ENCODE data around the gene LONP2.
"Not testable (repeated sequence)": the region's sequence is repeated elsewhere in the genome, so short reads cannot be mapped to it uniquely, and the experiment has no call there.

Gene LONP2

GRCh38 chr16:48232493-48233040 lies 11.5 kb upstream of the LONP2 start:
- no peak overlapping the region for H3K4me3 ChIP-seq
- no peaks in the 10 kb centered on the region for H3K27me3 ChIP-seq
- H3K36me3 ChIP-seq = no peaks in the 10 kb centered on the region
- no peak for DNase-seq
- no peaks in the 10 kb centered on the region for H3K9me3 ChIP-seq
- H3K27ac ChIP-seq = no peak overlapping the region
- no peak for TF ChIP-seq CTCF (IDR thresholded peaks at IDR 0.05)
- no peaks in the 10 kb centered on the region for H3K4me1 ChIP-seq
- intact Hi-C loops (cut with DNase I; ENCODE audit: low total_unique reads) = loop anchor here (10.0 kb wide), 1 partner anchor 392 kb away; no protein-coding TSS in a partner anchor

DNA sequence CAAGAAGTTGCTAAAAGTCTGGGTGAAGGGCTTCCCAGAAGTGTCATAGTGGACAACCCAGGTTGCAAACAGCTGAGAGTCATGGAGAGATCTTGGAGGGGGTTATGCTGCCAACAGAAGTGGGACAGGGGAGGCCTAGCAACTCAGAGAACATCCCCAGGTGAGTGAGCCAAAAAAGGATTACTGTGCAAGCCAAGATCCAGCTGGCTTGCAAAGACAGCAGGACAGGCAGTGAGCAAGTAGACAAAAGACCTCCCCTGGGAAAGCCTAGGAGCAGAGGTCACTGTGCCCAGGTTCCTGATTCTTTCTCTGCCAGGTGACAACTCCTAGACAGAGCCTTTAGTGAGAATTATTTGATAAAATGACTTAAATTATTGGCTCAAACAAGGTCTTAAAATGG lies 9.5 kb upstream of the LONP2 start:
- intact Hi-C loops (cut with DNase I; ENCODE audit: low total_unique reads) = loop anchor here (10.0 kb wide), 1 partner anchor 390 kb away; no protein-coding TSS in a partner anchor

GRCh38 chr16:48235058-48235555 lies 9.0 kb upstream of the LONP2 start:
- Histone ChIP-seq H3K9me3 (no peaks in the 10 kb centered on the region), H3K36me3 (no peaks in the 10 kb centered on the region), H3K27me3 (no peaks in the 10 kb centered on the region), H3K27ac (no peak overlapping the region), H3K4me1 (no peaks in the 10 kb centered on the region), H3K4me3 (no peak overlapping the region)
- intact Hi-C loops (cut with DNase I; ENCODE audit: low total_unique reads) = loop anchor here (10.0 kb wide), 1 partner anchor 390 kb away; no protein-coding TSS in a partner anchor
- no peak for DNase-seq
- TF ChIP-seq CTCF (IDR thresholded peaks at IDR 0.05) = no peak

More for the DNA sequence above, 9.5 kb upstream of the LONP2 start:
- no peaks in the 10 kb centered on the region for H3K9me3 ChIP-seq
- no peak for TF ChIP-seq CTCF (IDR thresholded peaks at IDR 0.05)
- no peaks in the 10 kb centered on the region for H3K27me3 ChIP-seq
- no peaks in the 10 kb centered on the region for H3K36me3 ChIP-seq
- no peaks in the 10 kb centered on the region for H3K4me1 ChIP-seq
- H3K27ac ChIP-seq = no peak overlapping the region
- no peak for DNase-seq
- H3K4me3 ChIP-seq = no peak overlapping the region

DNA sequence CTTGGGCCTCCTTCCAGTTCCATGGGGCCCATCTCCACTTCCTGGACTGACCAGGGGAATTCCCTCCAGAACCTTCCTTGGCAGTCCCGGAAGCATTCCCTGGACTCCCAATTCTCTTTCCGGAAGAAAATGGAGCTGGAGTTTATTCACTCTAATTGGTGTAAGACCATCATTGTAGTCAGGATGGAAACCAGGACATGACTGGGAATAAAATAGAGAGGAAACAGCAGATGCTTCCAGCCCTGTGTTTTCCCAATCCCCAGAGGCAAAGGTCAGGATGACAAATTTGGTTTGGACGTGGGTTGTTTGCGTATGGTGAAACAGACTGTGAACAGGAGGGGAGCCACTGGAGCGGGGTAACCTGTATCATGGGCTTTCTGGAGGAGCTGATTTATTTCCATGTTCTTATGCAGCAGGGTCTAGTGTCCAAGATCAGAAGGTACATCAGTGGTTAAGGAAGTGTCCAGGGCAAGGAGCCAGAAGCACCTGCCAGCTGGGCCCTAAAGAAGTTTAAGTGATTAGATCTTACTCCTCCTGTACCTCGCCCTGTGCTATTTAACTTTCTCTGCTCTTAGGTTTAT lies 8.5 kb upstream of the LONP2 start:
- no peak overlapping the region for H3K27ac ChIP-seq
- no peak for TF ChIP-seq CTCF (IDR thresholded peaks at IDR 0.05)
- intact Hi-C loops (cut with DNase I; ENCODE audit: low total_unique reads) = loop anchor here (10.0 kb wide), 1 partner anchor 389 kb away; no protein-coding TSS in a partner anchor

DNA sequence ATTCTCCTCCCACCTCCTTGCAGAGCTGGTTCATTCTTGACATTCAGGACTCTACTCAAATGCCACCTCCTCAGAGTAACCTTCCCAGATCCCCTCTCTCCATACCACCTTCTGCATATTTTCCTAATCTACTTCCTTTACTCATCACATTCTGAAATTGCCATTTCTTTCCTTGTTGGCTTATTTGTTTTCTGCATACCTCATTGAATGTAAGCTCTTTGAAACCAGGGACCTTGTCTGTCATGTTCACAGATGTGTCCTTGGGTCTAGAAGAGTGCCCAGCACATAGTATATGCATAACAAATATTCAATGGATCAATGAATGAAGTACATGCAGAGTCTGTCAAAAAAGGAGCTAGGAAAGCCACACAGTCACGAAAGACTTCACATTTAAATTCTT lies 7.8 kb upstream of the LONP2 start:
- no peak overlapping the region for H3K27ac ChIP-seq
- H3K4me3 ChIP-seq = no peak overlapping the region
- no peak for DNase-seq
- H3K9me3 ChIP-seq = no peaks in the 10 kb centered on the region
- no peaks in the 10 kb centered on the region for H3K36me3 ChIP-seq
- no peaks in the 10 kb centered on the region for H3K27me3 ChIP-seq
- TF ChIP-seq CTCF (IDR thresholded peaks at IDR 0.05) = no peak
- intact Hi-C loops (cut with DNase I; ENCODE audit: low total_unique reads) = loop anchor here (10.0 kb wide), 1 partner anchor 389 kb away; no protein-coding TSS in a partner anchor
- no peaks in the 10 kb centered on the region for H3K4me1 ChIP-seq

More for the DNA sequence above, 8.5 kb upstream of the LONP2 start:
- no peak for DNase-seq
- H3K36me3 ChIP-seq = no peaks in the 10 kb centered on the region
- H3K4me3 ChIP-seq = no peak overlapping the region
- H3K27me3 ChIP-seq = no peaks in the 10 kb centered on the region
- no peaks in the 10 kb centered on the region for H3K4me1 ChIP-seq
- no peaks in the 10 kb centered on the region for H3K9me3 ChIP-seq

DNA sequence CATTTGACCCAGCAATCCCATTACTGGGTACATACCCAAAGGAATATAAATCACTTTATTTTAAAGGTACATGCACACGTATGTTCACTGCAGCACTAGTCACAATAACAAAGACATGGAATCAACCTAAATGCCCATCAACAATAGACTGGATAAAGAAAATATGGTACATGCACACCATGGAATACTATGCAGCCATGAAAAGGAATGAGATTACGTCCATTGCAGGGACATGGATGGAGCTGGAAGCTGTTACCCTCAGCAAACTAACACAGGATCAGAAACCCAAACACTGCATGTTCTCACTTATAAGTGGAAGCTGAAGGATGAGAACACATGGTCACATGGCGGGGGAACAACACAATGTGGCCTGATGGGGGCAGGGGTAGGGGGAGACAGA lies 4.0 kb upstream of the LONP2 start:
- intact Hi-C loops (cut with DNase I; ENCODE audit: low total_unique reads); H3K36me3 ChIP-seq; DNase-seq; H3K4me1 ChIP-seq; H3K27ac ChIP-seq; H3K4me3 ChIP-seq; H3K27me3 ChIP-seq; H3K9me3 ChIP-seq: not testable (repeated sequence)
